Fibroblast of the conjunctiva (primary cell): Measurements from ENCODE around the gene LAMC3.

Experiments
- DNase-seq: peaks from one replicate; pipeline ENCODE4 v3.0.0-alpha.2; 2010; ENCODE audit warnings: low read depth

LAMC3 gene

GRCh38 chr9:131045300-131046092 is 36.5 kb downstream of the LAMC3 start:
- DNase-seq, result no peak

GRCh38 chr9:131046093-131046380 is 37.1 kb downstream of the LAMC3 start:
- no peak for DNase-seq

- DNase-seq, result peak; percentile 23
Observed at GRCh38 chr9:131046581-131047202, 37.7 kb downstream of the LAMC3 start.

- no peak for DNase-seq
Observed at GRCh38 chr9:131048332-131048731, 39.4 kb downstream of the LAMC3 start.

GRCh38 chr9:131048820-131049219 is 39.8 kb downstream of the LAMC3 start:
- no peak for DNase-seq

GRCh38 chr9:131049829-131050715 is 41.1 kb downstream of the LAMC3 start:
- no peak for DNase-seq

- no peak for DNase-seq
Observed at GRCh38 chr9:131050831-131051230, 41.9 kb downstream of the LAMC3 start.

GRCh38 chr9:131051592-131052517 is 42.9 kb downstream of the LAMC3 start:
- no peak for DNase-seq

- no peak for DNase-seq
Observed at GRCh38 chr9:131053896-131054295, 44.9 kb downstream of the LAMC3 start.

GRCh38 chr9:131056781-131057506 is 48.0 kb downstream of the LAMC3 start:
- no peak for DNase-seq

- no peak for DNase-seq
Observed at GRCh38 chr9:131060900-131061630, 52.1 kb downstream of the LAMC3 start.

GRCh38 chr9:131062969-131063368 is 54.0 kb downstream of the LAMC3 start:
- no peak for DNase-seq

GRCh38 chr9:131065599-131065998 is 56.6 kb downstream of the LAMC3 start:
- no peak for DNase-seq

- DNase-seq, result no peak
Observed at GRCh38 chr9:131067625-131068024, 58.7 kb downstream of the LAMC3 start.

GRCh38 chr9:131068076-131068816 is 59.3 kb downstream of the LAMC3 start:
- no peak for DNase-seq

- DNase-seq, result no peak
Observed at GRCh38 chr9:131069699-131070098, 60.7 kb downstream of the LAMC3 start.

- no peak for DNase-seq
Observed at GRCh38 chr9:131072107-131072870, 63.3 kb downstream of the LAMC3 start.

- DNase-seq, result no peak
Observed at GRCh38 chr9:131072871-131073237, 63.9 kb downstream of the LAMC3 start.
